CD4-positive, alpha-beta T cell treated with Interferon gamma for 1 hour (primary cell): Measurements from ENCODE around the gene RFC5.
"Not testable (repeated sequence)": the region's sequence is repeated elsewhere in the genome, so short reads cannot be mapped to it uniquely, and the experiment has no call there.

ENCODE experiments used
- DNase-seq: peaks from one replicate; pipeline ENCODE4 v3.0.0-alpha.2; 2020

RFC5 gene, protein sequence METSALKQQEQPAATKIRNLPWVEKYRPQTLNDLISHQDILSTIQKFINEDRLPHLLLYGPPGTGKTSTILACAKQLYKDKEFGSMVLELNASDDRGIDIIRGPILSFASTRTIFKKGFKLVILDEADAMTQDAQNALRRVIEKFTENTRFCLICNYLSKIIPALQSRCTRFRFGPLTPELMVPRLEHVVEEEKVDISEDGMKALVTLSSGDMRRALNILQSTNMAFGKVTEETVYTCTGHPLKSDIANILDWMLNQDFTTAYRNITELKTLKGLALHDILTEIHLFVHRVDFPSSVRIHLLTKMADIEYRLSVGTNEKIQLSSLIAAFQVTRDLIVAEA

DNA sequence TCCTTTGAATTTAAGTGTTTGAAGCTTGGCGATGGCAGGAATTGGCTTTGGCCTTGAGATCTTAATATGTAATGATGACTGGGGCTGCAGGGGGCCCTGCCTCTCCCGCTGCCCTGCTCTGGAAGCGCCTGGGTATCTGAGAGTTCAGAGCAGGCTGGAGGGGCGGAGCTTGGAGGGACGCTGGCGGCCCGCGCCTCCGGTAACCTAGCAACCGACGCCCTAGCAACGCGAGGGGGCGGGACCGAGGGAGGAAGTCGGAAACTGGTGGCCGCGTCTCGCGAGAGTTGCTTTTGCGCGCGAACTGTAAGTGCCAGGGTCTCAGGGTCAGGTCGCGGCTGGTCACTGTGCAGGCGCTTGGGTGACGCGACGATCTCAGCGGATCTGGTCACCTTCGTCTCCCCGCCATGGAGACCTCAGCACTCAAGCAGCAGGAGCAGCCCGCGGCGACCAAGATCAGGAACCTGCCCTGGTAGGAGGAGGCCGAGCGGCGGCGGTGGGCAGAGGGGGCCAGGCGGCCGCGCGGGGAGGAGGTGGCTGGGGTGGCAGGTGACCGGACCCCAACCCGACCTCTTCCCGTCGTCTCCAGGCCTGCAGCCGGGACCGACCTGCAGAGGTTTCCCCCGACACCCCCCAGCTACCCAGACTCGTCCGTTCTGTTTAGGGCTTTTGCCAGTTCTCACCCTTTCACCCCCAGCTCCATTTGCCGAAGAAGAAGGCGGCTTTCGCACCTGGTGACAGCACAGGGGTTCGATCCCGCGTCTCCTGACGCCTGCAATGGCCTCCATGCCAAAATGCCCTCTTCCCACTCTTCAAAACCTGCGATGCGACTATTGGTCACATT lies at the start of gene RFC5:
Gene RFC5, plus strand, starts transcription at position 280 of the 841 bp plus-strand sequence. Its CDS starts 125 bp downstream, at position 405.
- DNase-seq, result peak; percentile 97

DNA sequence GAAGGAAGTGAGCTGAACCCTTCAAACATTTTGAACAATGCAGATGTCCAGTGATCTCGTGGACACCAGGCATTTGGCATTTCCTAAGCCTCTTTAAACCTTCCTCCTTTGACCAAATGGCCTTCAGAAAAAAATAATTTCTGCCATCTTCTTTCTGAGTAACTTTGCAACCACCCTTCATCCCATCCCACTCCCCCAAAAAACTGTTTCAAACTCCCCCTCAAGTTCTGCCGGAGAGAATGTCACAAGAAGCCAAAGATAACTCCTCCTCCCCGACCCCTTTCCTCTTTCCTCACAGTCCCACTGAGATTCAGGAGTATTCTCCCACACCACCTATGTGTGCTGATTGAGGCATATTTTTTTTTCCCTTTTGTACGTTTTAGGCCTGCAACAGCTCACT lies 49.5 kb upstream of the RFC5 start:
- DNase-seq, result no peak

DNA sequence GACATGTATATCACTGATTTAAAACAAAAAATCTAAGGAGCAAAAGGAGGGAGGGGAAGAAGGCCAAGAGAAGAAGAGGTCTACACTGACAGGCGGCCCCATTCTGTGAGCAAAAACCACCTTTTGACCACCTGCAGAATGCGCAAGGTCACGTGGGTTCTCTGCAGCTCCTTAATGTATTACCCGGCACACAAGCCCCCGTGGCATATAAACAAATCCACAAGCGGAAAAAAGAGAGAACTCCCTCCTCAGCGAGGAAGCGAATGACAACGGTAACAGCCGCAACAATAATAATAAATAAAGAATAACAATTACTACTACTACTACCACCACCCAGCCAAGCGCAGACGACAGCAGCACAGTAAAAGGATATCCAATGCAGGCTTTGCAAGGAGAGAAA lies 49.0 kb upstream of the RFC5 start:
- no peak for DNase-seq

- DNase-seq, result no peak
These were observed 48.2 kb upstream of the RFC5 start for GRCh38 chr12:117968151-117968789.

DNA sequence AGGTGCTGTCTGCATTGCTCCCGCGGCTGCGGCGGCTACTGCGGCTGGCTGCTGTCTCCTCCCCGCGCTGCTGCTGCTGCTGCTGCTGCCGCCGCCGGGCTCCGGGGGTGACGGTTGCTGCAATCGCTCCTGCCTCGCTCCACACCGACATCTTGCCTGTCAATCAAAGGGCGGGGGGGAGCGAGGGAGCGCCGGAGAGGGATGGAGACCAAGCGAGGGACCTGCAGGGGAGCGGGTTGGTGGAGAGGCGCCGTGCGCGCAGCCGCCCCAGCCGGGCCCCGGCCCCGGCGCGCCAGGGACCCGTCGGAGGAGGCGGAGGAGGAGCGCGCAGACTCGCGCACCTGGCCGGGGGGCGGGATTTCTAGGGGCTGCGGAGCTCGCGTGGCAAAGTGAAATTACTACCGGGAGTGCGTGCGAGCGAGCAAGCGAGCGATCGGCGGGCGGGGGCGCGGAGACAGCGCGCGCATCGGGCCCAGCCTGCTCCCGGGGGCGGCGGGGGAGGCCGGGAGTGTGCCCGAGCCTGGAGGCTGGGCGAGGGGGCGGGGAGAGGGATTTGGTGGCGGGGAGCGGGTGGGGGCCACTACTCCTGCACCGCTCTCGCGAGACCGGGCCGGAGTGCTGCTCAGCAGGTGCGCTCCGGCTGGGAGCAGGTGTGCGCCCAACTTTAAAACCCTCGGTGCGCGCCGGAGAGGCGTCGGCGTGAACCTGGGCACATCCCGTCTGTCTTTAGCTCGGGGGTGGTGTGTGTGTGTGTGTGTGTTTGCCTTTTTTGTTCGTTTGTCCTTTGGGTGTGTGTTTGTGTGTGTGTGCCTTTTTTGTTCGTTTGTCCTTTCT lies 47.5 kb upstream of the RFC5 start, which contains the start of gene KSR2:
Gene KSR2, minus strand, starts transcription at position 165 of the 834 bp plus-strand sequence. CDS start 735 bp downstream, outside the sequence.
- peak; percentile 29 for DNase-seq

DNA sequence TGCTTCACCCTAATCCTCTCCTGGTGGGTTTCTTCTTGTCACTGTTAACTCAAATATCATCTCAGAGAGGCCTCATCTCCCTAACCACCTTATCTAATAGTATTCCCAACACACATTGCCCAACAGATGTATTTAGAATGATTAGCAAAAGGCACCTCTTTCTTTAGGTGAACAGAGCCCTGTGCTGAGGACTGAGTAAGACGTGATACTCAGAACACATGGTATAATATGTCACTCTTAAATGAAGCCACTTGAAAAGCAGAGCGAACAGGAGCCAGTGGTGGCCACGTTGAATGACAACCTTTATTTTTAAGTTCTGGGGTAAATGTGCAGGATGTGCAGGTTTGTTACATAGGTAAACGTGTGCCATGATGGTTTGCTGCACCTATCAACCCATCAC lies 46.2 kb upstream of the RFC5 start:
- no peak for DNase-seq

GRCh38 chr12:117972301-117972700 lies 44.2 kb upstream of the RFC5 start:
- DNase-seq, result no peak

- DNase-seq, result no peak
These were observed 41.5 kb upstream of the RFC5 start for GRCh38 chr12:117975006-117975405.

GRCh38 chr12:117977373-117977772 lies 39.1 kb upstream of the RFC5 start:
- DNase-seq, result no peak

DNA sequence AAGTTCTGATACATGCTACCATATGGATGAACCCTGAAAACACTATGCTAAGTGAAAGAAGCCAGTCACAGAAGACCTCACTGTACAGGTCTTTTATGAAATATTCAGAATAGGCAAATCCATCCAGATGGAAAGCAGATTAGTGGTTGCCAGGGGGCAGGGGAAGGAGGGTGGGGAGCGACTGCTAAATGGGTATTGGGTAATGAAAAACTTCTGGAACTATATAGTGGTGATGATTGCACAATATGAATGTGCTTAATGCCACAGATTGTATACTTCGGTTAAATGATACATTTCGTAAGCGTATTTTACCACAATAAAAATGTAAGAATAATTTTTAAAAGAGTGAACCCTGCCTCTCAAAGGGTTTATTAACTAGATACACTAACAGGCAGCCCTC lies 35.9 kb upstream of the RFC5 start:
- DNase-seq, result no peak

- DNase-seq, result no peak
These were observed 35.2 kb upstream of the RFC5 start for GRCh38 chr12:117981267-117981666.

GRCh38 chr12:117985182-117985581 lies 31.3 kb upstream of the RFC5 start:
- no peak for DNase-seq

- no peak for DNase-seq
These were observed 29.6 kb upstream of the RFC5 start for GRCh38 chr12:117986705-117987469.

GRCh38 chr12:117994551-117995438 lies 21.7 kb upstream of the RFC5 start:
- DNase-seq, result no peak

DNA sequence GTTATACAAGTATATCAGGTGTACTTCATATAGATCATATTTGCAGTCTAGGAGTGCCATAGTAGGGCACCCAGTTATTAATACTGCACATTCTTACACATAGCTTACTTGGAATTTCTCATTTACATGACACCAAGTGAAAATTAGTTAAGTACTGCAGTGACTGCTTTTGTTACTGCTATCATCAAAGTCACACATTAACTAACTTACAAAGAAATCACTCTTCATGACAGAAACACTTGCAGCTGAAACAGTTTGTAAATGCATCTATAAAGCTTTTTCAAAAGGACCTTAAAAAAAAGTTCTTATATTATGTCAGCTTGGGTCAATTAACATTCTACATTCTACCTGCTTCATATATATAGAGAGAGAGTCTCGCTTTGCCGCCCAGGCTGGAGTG lies 17.8 kb upstream of the RFC5 start:
- DNase-seq, result no peak

DNA sequence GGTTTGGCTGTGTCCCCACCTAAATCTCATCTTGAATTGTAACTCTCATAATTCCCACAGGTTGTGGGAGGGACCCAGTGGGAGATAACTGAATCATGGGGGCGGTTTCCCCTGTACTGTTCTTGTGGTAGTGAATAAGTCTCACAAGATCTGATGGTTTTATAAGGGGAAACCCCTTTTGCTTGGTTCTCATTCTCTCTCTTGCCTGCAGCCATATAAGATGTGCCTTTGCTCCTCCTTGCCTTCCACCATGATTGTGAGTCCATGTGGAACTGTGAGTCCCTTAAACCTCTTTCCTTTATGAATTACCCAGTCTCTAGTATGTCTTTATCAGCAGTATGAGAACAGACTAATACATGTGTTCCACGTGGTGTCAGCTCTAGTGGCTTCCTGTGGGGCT lies 16.7 kb upstream of the RFC5 start:
- not testable (repeated sequence) for DNase-seq

DNA sequence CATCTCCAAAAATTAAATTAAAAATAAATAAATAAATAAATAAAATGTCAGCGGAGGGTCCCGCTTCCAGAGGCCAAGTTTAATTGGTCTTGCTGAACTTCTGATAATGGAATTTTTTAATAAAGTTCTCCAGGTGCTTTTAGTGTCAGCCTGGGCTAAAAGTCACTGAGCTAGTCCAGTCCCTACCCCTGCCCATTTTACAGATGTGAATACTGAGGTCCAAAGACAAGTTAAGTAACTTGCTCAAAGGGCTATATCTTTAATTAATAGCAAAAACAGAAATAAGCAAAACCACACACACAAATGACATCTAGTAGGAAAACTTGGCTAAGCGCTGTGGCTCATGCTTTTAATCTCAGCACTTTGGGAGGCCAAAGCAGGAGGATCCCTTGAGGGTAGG lies 5.6 kb upstream of the RFC5 start:
- no peak for DNase-seq

GRCh38 chr12:118011377-118011776 lies 5.1 kb upstream of the RFC5 start:
- DNase-seq, result no peak

DNA sequence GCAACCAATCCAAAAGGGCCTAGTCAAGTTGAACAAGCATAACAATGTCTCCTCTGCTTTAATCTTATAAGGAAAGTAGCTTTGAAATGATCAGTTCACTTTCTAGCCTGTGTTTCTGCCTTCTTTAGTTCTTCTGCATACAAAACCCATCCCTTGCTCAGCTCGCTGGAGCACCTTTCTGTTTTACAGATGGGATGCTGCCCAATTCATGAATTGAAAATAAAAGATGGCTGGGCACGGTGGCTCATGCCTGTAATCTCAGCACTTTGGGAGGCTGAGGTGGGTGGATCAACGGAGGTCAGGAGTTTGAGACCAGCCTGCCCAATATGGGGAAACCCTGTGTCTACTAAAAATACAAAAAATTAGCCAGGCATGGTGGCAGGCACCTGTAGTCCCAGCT lies 4.5 kb upstream of the RFC5 start:
- DNase-seq, result no peak

GRCh38 chr12:118013283-118013682 lies 3.2 kb upstream of the RFC5 start:
- no peak for DNase-seq

- DNase-seq, result no peak
These were observed 1.2 kb upstream of the RFC5 start for GRCh38 chr12:118015306-118015705.
